ENCODE results near the gene PLIN1. TPM values are rescaled to one million over a fixed set of nuclear protein-coding genes. Genes with fewer than 3 reads are reported as not detected.

Gene PLIN1
- total RNA-seq, 1 donor from 2014 or later: 1.6 TPM

DNA sequence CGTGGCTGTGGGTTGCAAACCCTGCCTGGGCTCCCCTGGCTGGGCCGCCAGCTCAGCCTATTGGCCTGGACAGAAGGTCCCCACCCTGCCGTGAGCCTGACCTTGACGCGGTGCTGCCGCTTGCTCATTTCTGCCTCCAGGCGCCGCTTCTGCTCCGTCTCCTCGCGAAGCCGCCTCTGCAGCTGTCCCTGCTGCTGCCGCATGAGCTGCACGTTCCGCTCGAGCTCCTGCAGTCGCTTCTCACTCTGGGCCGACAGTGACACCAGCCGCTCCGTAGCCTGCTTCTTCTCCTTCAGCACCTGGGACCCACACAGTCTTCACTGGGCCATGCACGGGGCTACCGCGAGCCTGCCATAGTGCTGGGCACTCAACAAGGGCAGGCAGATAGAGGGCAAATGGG lies 45.6 kb downstream of the PLIN1 start:
- H3K4me3 ChIP-seq: no peak overlapping the region
- H3K9me3 ChIP-seq (replicated peaks): no peaks in the 10 kb centered on the region
- no peak for DNase-seq
- intact Hi-C loops (cut with micrococcal nuclease): no loop called here
- no peak for TF ChIP-seq CTCF (IDR thresholded peaks at IDR 0.05; ENCODE audit: borderline replicate concordance)
- H3K4me1 ChIP-seq: no peaks in the 10 kb centered on the region
- no peak overlapping the region for H3K27ac ChIP-seq (replicated peaks)
- H3K36me3 ChIP-seq: peaks cover 46% of the 10 kb centered on the region
- H3K27me3 ChIP-seq (ENCODE audit: low read depth): no peaks in the 10 kb centered on the region

DNA sequence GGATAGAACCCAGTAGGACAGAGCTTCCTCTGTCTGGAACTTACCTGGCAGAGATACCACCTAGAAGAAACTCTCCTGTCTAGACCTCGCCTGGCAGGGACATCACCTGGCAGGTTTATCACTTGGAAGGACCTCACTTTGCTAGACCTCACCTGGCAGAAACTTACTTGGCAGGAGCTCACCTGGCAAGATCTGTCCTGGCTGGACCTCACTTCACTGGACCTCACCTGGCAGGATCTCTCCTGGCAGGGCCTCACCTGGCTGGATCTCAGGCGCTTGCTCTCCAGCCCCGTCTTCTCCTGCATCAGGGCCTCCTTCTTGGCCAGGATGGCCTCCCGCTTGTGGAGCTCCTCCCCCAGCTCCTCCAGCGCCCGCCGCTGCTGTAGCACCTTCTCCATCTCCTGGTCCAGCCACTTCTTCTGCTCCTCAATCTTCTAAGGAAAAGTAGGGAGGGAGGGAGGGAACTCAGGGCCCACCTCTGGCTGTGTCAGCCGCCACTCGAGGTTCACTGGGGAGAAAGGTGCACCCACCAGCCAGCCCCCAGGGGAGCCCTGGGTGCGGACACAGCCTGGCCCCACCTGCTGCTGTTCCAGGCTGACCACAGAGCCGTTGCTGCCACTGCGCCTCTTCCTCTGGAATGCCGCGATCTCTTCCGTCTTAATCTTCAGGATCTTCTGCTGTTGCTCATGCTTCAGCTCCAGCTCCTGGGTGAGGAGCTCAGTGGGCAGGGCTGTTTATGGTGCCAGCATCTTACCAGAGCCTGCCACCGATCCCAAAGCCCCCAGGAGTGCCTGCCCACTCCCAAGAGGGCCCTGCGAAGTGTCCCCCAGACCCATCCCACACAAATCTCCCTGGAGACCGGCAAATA lies 46.4 kb downstream of the PLIN1 start:
- Histone ChIP-seq H3K9me3 (replicated peaks) (no peaks in the 10 kb centered on the region), H3K27ac (replicated peaks) (no peak overlapping the region), H3K27me3 (ENCODE audit: low read depth) (no peaks in the 10 kb centered on the region), H3K4me1 (no peaks in the 10 kb centered on the region), H3K36me3 (peaks cover 54% of the 10 kb centered on the region), H3K4me3 (no peak overlapping the region)
- intact Hi-C loops (cut with micrococcal nuclease): no loop called here
- DNase-seq: no peak
- no peak for TF ChIP-seq CTCF (IDR thresholded peaks at IDR 0.05; ENCODE audit: borderline replicate concordance)

DNA sequence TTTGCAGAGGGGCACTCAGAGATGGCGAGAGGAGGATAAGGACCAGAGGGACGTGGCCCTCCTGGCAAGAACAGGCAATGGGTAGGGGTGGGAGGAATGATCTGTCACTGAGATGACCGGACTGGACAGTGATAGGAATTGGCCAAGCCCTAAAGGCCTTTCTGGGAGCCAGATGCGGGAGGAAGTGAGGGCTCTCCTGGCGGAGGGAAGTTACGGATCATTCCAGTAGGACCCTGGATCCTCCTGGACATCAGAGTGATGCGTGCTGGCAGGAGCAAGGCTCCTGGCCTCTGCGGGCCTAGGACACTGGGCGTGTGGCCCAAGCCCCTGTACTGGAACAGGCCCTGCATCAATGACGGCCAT lies 47.3 kb downstream of the PLIN1 start:
- intact Hi-C loops (cut with micrococcal nuclease): no loop called here
- no peak for DNase-seq
- Histone ChIP-seq H3K9me3 (replicated peaks) (no peaks in the 10 kb centered on the region), H3K4me1 (no peaks in the 10 kb centered on the region), H3K27me3 (ENCODE audit: low read depth) (no peaks in the 10 kb centered on the region), H3K27ac (replicated peaks) (no peak overlapping the region), H3K36me3 (peaks cover 55% of the 10 kb centered on the region), H3K4me3 (no peak overlapping the region)
- TF ChIP-seq CTCF (IDR thresholded peaks at IDR 0.05; ENCODE audit: borderline replicate concordance): no peak

DNA sequence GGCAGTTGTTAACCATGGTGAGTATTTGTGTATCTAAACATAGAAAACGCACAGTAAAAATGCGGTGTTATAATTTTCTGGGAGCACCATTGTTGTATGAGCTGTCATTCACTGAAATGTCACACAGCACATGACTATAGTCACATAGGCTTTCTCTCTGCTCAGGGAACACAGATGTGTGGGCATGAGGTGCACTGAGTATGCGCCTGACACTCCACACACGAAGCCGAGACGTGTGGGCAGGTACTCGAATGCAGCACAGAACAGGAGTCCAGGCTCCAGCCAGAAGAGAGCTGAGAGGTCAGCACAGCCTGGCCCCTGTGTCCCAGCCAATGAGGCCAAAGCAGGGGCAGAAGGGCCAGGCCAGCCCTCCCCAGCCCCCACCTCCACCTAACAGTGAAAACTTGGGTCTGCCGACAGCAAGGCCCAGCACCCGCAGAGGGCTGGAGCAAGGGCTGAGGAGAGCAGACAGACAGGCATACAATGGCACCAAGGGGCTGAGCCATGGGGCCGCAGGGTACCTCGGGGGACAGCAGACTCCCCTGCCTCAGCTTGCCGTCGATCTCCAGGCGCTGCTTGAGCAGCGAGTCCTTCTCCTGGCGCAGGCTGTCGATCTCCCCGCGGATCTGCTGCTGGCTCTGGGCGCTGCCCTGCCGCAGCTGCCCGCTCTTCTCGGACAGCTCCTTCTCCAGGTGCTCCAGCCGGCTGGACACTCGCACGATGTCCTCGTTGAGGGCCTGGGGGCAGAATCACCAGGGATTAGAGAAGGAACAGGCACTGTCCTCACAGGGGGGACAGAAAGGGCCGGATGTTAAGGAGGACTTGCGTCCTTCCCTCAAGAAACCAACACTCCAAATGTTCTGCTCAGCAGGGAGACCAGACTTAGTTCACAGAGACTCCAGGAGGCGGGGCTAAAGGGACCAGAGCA lies 47.9 kb downstream of the PLIN1 start:
- no peaks in the 10 kb centered on the region for H3K27me3 ChIP-seq (ENCODE audit: low read depth)
- H3K4me1 ChIP-seq: no peaks in the 10 kb centered on the region
- H3K36me3 ChIP-seq: peaks cover 55% of the 10 kb centered on the region
- no peak overlapping the region for H3K4me3 ChIP-seq
- no peak for TF ChIP-seq CTCF (IDR thresholded peaks at IDR 0.05; ENCODE audit: borderline replicate concordance)
- H3K27ac ChIP-seq (replicated peaks): no peak overlapping the region
- no peaks in the 10 kb centered on the region for H3K9me3 ChIP-seq (replicated peaks)
- no peak for DNase-seq
- intact Hi-C loops (cut with micrococcal nuclease): no loop called here

DNA sequence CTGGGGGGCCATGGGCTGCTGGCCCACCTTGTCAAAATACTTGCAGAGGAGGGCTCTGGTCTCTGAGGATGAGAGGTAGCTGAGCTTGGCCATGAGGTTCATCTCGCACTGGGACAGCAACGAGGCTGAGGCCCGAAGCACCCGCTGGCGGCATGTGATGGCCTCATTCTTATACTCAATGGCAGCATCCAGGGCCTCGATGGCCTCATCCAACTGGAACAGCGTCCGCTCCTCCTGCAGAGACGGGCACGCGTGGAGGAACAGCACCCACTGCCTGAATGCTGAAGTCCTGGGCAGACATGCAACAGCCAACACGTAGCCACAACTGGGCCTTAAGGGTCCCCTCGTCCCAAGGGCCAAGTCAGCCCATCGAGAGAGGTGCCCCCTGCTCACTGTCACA lies 48.9 kb downstream of the PLIN1 start:
- H3K9me3 ChIP-seq (replicated peaks): no peaks in the 10 kb centered on the region
- TF ChIP-seq CTCF (IDR thresholded peaks at IDR 0.05; ENCODE audit: borderline replicate concordance): no peak
- peaks cover 55% of the 10 kb centered on the region for H3K36me3 ChIP-seq
- no peak overlapping the region for H3K27ac ChIP-seq (replicated peaks)
- H3K27me3 ChIP-seq (ENCODE audit: low read depth): no peaks in the 10 kb centered on the region
- no peak overlapping the region for H3K4me3 ChIP-seq
- intact Hi-C loops (cut with micrococcal nuclease): no loop called here
- DNase-seq: no peak
- no peaks in the 10 kb centered on the region for H3K4me1 ChIP-seq
